Skeletal muscle satellite cell (primary cell): Measurements from ENCODE around the gene CHRNA10. TPM values are rescaled to one million over a fixed set of nuclear protein-coding genes. Genes with fewer than 3 reads are reported as not detected.

Experiments used
- H3K27me3 ChIP-seq: 2 replicates; pipeline ENCODE4 v1.7.0; 2013; ENCODE audit warnings: low read length; ENCODE audit not compliant: control insufficient read depth, insufficient read depth
- H3K36me3 ChIP-seq: 2 replicates; pipeline ENCODE4 v1.7.0; 2013; ENCODE audit warnings: mild to moderate bottlenecking, control low read depth, low read length; ENCODE audit not compliant: insufficient read depth
- H3K4me1 ChIP-seq: 2 replicates; pipeline ENCODE4 v1.7.0; 2013; ENCODE audit warnings: low read length; ENCODE audit not compliant: control insufficient read depth, insufficient read depth
- H3K4me2 ChIP-seq: 2 replicates; pipeline ENCODE4 v1.7.0; 2013; ENCODE audit warnings: mild to moderate bottlenecking, low read length
- H3K4me3 ChIP-seq: 2 replicates; pipeline ENCODE4 v1.7.0; 2013; ENCODE audit warnings: low read length
- H3K9ac ChIP-seq: 2 replicates; pipeline ENCODE4 v1.7.0; 2013; ENCODE audit warnings: mild to moderate bottlenecking, low read depth, low read length, moderate library complexity
- H3K9me3 ChIP-seq: replicated peaks from 2 replicates; pipeline ENCODE4 v1.7.0; 2013; ENCODE audit warnings: mild to moderate bottlenecking, control low read depth, low read length
- small RNA-seq: library from RNA; depleted of rRNA; stranded (forward); fragments of <200 nt; gene quantifications from one replicate; pipeline ENCODE3, GENCODE V24; 2012

CHRNA10 gene

DNA sequence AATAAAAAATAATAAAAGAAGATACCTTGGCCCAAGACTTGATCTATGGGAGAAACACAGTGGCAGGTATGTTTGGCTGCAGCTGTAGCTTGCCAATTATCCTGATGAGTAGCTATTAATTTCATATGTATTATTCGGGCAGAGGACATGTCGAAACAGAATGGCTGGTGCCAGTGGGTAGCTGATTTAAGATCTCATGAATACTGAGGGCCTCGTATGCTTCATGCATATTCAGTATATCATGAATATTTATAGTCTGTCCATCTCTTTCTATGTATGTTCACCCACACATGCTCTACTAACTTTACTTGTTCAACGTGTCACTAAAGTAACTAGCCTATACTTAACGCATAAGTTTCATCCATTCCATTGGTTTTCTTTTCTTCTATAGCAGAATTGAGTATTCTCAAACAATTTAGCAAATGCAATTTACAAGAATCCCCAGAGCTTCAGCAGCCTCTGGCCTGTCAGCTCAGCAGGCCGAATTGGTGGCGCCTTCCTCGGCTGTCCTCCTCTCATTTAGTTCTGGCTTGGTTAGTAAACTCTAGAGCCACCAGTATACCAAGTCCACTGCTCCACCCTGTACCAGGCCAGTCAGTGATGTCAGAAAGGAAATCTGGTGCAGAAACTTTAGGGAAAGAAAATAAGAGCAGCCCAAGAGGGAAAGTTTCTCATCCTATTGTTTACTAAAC lies 47.3 kb downstream of the CHRNA10 start:
- Histone ChIP-seq H3K4me1 (no peaks in the 10 kb centered on the region), H3K9me3 (no peaks in the 10 kb centered on the region), H3K4me3 (no peak overlapping the region), H3K27me3 (peaks cover 13% of the 10 kb centered on the region), H3K9ac (no peak overlapping the region), H3K36me3 (no peaks in the 10 kb centered on the region), H3K4me2 (no peak overlapping the region)

DNA sequence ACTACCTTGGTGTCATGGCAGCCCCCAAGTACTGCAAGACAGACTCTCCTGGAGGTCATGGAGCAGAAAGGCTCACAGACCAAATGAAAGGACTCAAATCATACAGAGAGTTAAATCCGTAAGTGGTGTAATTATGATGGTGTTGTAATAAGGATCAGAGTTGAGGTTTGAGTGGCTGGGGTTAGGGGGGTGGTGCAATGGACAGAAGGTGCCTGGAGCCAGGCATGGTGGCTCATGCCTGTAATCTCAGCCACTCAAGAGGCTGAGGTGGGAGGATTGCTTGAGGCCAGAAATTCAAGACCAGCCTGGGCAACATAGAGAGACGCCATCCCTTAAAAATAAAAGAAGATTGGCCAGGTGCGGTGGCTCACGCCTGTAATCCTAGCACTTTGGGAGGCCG lies 48.1 kb downstream of the CHRNA10 start:
- H3K9me3 ChIP-seq: no peaks in the 10 kb centered on the region
- H3K4me2 ChIP-seq: no peak overlapping the region
- no peaks in the 10 kb centered on the region for H3K4me1 ChIP-seq
- H3K4me3 ChIP-seq: no peak overlapping the region
- peaks cover 13% of the 10 kb centered on the region for H3K27me3 ChIP-seq
- no peak overlapping the region for H3K9ac ChIP-seq
- no peaks in the 10 kb centered on the region for H3K36me3 ChIP-seq

DNA sequence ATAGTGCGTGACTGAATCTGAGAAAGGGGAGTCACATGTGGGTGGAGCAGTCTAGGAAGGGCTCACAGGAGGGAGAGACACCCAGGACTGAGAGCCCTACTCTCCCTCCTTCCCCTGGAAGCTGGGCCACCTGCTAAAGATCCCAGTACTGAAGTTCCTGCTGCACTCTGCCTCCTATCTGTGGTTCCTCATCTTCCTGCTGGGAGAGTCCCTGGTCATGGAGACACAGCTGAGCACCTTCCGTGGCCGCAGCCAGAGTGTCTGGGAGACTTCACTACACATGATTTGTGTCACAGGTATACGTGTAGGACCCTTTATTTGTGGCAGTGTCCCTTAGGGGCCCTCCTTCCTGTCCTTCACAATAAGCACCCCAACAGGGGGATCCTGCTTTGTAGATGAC lies 48.7 kb downstream of the CHRNA10 start:
- Histone ChIP-seq H3K36me3 (no peaks in the 10 kb centered on the region), H3K4me3 (no peak overlapping the region), H3K4me1 (no peaks in the 10 kb centered on the region), H3K27me3 (peaks cover 13% of the 10 kb centered on the region), H3K9me3 (no peaks in the 10 kb centered on the region), H3K9ac (no peak overlapping the region), H3K4me2 (no peak overlapping the region)

DNA sequence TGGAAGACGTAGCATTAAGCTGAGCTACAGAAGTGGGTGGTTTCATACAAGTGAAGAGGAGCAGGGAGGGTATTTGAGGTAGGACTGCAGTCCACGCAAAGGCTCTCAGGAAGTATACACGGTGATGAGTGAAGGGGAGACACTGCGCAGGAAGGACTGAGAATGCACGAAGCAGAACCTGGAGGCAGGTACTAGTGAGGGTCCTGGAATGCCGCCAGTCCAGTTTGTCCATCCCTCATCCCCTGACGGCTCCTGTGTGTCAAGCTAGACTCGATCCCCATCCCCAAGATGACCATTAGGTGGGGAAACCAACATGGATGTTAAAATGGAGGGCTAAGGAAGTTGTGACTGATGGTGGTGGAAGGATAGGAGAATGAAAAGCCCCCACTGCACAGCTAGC lies 53.2 kb downstream of the CHRNA10 start:
- Histone ChIP-seq H3K4me3 (no peak overlapping the region), H3K9ac (no peak overlapping the region), H3K4me2 (no peak overlapping the region), H3K27me3 (peaks cover 13% of the 10 kb centered on the region), H3K9me3 (no peaks in the 10 kb centered on the region), H3K36me3 (no peaks in the 10 kb centered on the region), H3K4me1 (peaks cover 6% of the 10 kb centered on the region)

DNA sequence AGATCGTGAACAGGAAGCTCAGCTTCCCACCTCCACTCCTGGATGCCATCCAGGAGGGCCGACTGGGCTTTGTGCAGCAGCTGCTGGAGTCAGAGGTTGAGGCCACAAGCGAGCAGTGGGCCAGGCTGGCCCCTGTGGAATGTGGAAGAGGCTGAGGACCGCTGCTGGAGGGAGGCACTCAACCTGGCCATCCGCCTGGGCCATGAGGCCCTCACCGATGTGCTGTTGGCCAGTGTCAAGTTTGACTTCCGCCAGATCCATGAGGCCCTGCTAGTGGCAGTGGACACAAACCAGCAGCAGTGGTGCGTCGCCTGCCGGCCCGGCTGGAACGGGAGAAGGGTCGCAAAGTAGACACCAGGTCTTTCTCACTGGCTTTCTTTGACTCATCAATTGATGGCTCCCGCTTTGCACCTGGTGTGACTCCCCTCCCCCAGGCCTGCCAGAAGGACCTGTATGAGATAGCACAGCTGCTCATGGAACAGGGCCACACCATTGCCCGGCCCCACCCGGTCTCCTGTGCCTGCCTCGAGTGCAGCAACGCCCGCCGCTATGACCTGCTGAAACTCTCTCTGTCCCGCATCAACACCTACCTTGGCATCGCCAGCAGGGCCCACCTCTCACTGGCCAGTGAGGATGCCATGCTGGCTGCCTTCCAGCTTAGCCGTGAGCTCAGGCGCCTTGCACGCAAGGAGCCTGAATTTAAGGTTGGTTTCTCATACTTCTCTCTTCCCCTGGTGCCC lies 54.3 kb downstream of the CHRNA10 start:
- no peak overlapping the region for H3K4me2 ChIP-seq
- H3K27me3 ChIP-seq: peaks cover 6% of the 10 kb centered on the region
- H3K9ac ChIP-seq: no peak overlapping the region
- no peaks in the 10 kb centered on the region for H3K9me3 ChIP-seq
- H3K4me1 ChIP-seq: peaks cover 6% of the 10 kb centered on the region
- H3K36me3 ChIP-seq: no peaks in the 10 kb centered on the region
- no peak overlapping the region for H3K4me3 ChIP-seq

DNA sequence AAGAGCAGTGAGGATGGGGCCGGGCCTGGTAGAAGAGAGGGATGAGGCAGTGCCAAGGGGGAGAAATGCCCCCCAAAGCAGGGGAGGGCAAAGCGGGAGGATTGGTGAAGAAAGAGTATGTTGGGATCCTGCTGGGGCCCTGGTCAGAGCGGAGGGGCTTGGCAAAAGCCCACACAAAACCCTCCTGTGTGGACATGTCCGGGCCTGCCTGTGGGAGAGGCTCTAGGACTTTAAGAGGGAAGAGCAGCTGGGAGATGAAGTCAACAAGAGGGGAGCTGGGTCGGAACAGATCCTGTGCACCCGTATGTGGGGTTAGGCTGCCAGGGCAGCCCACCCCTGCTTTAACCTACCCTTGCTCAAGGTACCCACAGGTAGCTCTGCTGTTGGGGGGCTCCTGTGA lies 55.2 kb downstream of the CHRNA10 start:
- Histone ChIP-seq H3K4me3 (no peak overlapping the region), H3K9ac (no peak overlapping the region), H3K4me2 (no peak overlapping the region), H3K27me3 (peaks cover 5% of the 10 kb centered on the region), H3K36me3 (no peaks in the 10 kb centered on the region), H3K4me1 (peaks cover 6% of the 10 kb centered on the region), H3K9me3 (no peaks in the 10 kb centered on the region)

Small RNAs within 50 kb of the gene (small RNA-seq; reads per million reads assigned to genes)
- gene RF00019 (not detected), gene RNU6-1143P (not detected)
